GM06990 (cell line): ENCODE measurements around the gene CCDC187.

ENCODE experiments used
- DNase-seq: peaks from one replicate; pipeline ENCODE4 v3.0.0-alpha.2; 2011; ENCODE audit not compliant: insufficient read length; ENCODE audit errors: extremely low read depth
- H3K27me3 ChIP-seq: replicated peaks from 2 replicates; pipeline ENCODE4 v1.6.0; 2011; ENCODE audit warnings: low read length; ENCODE audit not compliant: control insufficient read depth, insufficient read depth
- H3K36me3 ChIP-seq: 2 replicates; pipeline ENCODE4 v1.5.1; 2011; ENCODE audit warnings: low read length; ENCODE audit not compliant: control insufficient read depth, insufficient read depth
- H3K4me3 ChIP-seq: replicated peaks from 2 replicates; pipeline ENCODE4 v1.5.1; 2011; ENCODE audit warnings: low read depth, mild to moderate bottlenecking, control low read depth, low read length
- TF ChIP-seq, protein P1 (sequence below): IDR thresholded peaks from 2 replicates; pipeline ENCODE4 v1.5.1; 2011; ENCODE audit warnings: low read length, control low read depth, mild to moderate bottlenecking, inconsistent platforms; ENCODE audit not compliant: insufficient read depth, poor library complexity, severe bottlenecking

The CCDC187 gene

GRCh38 chr9:136202454-136203407 is 101.2 kb downstream of the CCDC187 start:
- no peak overlapping the region for H3K4me3 ChIP-seq
- H3K36me3 ChIP-seq: no peaks in the 10 kb centered on the region
- peaks cover 2% of the 10 kb centered on the region; the same call in 1 of the 2 replicates for H3K27me3 ChIP-seq
- TF ChIP-seq, protein P1, sequence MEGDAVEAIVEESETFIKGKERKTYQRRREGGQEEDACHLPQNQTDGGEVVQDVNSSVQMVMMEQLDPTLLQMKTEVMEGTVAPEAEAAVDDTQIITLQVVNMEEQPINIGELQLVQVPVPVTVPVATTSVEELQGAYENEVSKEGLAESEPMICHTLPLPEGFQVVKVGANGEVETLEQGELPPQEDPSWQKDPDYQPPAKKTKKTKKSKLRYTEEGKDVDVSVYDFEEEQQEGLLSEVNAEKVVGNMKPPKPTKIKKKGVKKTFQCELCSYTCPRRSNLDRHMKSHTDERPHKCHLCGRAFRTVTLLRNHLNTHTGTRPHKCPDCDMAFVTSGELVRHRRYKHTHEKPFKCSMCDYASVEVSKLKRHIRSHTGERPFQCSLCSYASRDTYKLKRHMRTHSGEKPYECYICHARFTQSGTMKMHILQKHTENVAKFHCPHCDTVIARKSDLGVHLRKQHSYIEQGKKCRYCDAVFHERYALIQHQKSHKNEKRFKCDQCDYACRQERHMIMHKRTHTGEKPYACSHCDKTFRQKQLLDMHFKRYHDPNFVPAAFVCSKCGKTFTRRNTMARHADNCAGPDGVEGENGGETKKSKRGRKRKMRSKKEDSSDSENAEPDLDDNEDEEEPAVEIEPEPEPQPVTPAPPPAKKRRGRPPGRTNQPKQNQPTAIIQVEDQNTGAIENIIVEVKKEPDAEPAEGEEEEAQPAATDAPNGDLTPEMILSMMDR: no peak
- no peak for DNase-seq

DNA sequence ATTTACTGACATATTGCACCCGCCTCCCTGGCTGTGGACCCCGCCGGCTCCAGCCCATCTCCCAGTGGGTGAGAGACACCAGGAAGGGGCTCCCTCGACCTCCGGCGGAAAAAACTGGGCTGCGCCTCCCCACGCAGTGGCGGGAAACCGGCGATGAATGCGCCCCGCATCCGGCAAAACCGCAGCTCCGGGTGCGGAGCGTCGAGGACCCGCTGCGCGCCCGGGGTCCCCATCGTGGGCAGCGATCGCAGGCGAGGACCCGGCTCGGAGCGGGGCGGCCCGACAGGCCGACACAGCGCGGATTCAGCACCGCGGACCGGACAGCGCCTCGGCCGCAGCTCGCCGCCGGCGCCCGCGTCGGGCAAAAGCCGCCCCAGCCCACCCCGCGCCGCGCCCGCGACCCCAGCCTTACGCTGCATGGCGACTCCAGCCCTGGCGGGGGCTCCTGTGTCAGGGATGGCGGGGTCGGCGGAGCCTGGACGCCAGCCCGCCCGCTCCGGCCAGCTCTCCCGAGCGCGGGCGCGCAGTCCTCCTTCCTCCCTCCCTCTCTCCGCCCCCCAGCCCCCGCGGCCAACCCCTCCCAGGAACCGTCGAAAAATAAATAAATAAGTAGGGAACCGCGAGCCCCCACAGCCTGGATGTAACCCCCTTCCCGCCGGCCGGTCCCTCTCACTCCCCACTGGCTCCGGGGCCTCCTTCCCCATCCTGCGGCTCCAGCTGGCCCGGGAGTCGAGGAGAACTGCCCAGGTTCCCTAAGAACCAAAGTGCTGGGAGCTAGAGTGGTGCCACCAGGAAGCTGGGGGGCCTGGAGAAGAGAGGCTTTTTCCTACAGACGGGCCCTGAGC is 102.1 kb downstream of the CCDC187 start:
- TF ChIP-seq, protein P1: no peak
- Histone ChIP-seq H3K27me3 (peaks cover 2% of the 10 kb centered on the region; the same call in 1 of the 2 replicates), H3K36me3 (no peaks in the 10 kb centered on the region), H3K4me3 (no peak overlapping the region)
- DNase-seq: no peak

DNA sequence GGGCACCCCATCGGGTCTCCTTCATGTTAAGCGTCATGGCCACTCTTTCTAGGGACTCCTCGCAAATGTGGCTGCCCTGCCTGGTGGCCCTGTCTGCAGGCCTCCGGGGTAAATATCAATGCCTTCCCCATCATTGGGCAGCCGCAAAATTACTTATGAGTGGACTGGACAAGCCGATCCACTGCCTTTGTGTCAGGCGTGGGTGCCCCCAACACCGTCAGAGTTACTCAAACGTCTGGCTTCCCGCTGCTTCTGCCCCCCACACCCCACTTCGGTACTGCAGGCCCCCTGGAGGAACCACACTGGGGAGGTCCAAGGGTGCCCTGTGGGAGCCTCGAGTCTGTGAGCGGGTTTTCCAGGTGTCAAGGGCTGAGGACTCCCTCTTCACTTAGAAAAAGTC is 102.7 kb downstream of the CCDC187 start:
- Histone ChIP-seq H3K27me3 (peaks cover 2% of the 10 kb centered on the region; the same call in 1 of the 2 replicates), H3K4me3 (no peak overlapping the region), H3K36me3 (no peaks in the 10 kb centered on the region)
- TF ChIP-seq, protein P1: no peak
- DNase-seq: no peak

GRCh38 chr9:136200424-136200823 is 103.5 kb downstream of the CCDC187 start:
- TF ChIP-seq, protein P1: no peak
- no peak for DNase-seq
- Histone ChIP-seq H3K4me3 (no peak overlapping the region), H3K36me3 (no peaks in the 10 kb centered on the region), H3K27me3 (peaks cover 2% of the 10 kb centered on the region; the same call in 1 of the 2 replicates)
